ENCODE results near the gene ANAPC2.

- no peak for TF ChIP-seq CTCF (IDR thresholded peaks at IDR 0.05)
- TF ChIP-seq ZFX (IDR thresholded peaks at IDR 0.05; ENCODE audit: borderline replicate concordance) = no peak
Measured at GRCh38 chr9:137159105-137160053, 29.0 kb downstream of the ANAPC2 start.

Data from 22Rv1 (cell line).